ENCODE results near the gene SORCS2.

SORCS2 gene

DNA sequence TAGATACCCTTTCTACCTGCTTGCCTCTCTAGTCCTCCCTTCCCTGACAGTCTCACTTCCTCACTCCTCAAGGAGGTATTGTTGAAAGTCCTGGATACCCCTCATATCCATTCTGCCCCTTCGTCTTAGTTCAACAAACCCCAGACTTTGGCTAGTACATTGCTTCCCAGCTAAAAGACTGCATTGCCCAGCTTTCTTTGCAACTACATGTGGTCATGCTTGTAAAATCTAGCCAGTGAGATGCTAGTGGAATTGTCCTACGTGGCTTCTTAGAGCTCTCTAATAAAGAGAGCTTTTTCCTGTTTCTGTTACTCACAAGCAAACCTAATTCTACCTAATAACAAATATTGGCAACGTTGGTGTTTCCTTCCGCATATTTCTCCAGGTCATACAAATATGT is 480.3 kb downstream of the SORCS2 start:
- H3K4me1 ChIP-seq (ENCODE audit: control insufficient read depth, low read length) = no peaks in the 10 kb centered on the region
- no peaks in the 10 kb centered on the region for H3F3A ChIP-seq (ENCODE audit: control insufficient read depth, insufficient read depth)
- no peaks in the 10 kb centered on the region for H3K9me2 ChIP-seq (replicated peaks; ENCODE audit: control insufficient read depth, low read length)
- H3K9me3 ChIP-seq (ENCODE audit: control insufficient read depth, insufficient read depth, low read length) = no peaks in the 10 kb centered on the region
- no peaks in the 10 kb centered on the region; the same call in 1 of the 2 replicates for H4K20me1 ChIP-seq (ENCODE audit: control insufficient read depth, insufficient read depth, low read depth, low read length)
- no peak overlapping the region for H3K27ac ChIP-seq (ENCODE audit: low read depth, low read length)
- TF ChIP-seq, protein P1, sequence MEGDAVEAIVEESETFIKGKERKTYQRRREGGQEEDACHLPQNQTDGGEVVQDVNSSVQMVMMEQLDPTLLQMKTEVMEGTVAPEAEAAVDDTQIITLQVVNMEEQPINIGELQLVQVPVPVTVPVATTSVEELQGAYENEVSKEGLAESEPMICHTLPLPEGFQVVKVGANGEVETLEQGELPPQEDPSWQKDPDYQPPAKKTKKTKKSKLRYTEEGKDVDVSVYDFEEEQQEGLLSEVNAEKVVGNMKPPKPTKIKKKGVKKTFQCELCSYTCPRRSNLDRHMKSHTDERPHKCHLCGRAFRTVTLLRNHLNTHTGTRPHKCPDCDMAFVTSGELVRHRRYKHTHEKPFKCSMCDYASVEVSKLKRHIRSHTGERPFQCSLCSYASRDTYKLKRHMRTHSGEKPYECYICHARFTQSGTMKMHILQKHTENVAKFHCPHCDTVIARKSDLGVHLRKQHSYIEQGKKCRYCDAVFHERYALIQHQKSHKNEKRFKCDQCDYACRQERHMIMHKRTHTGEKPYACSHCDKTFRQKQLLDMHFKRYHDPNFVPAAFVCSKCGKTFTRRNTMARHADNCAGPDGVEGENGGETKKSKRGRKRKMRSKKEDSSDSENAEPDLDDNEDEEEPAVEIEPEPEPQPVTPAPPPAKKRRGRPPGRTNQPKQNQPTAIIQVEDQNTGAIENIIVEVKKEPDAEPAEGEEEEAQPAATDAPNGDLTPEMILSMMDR (IDR thresholded peaks at IDR 0.05; ENCODE audit: low read depth, low read length, poor library complexity, severe bottlenecking) = no peak
- no peak for TF ChIP-seq EZH2phosphoT487 (IDR thresholded peaks at IDR 0.05; ENCODE audit: borderline replicate concordance, low read length)
- H3K36me3 ChIP-seq (ENCODE audit: control insufficient read depth, low read length) = no peaks in the 10 kb centered on the region
- H3K27me3 ChIP-seq (ENCODE audit: control insufficient read depth, low read length) = no peaks in the 10 kb centered on the region
- H3K79me2 ChIP-seq (ENCODE audit: control insufficient read depth, low read length) = no peaks in the 10 kb centered on the region
- no peak overlapping the region for H3K4me2 ChIP-seq (ENCODE audit: low read length)
- no peak overlapping the region for H3K4me3 ChIP-seq (ENCODE audit: low read length)

GRCh38 chr4:7673121-7673520 is 480.8 kb downstream of the SORCS2 start:
- Histone ChIP-seq H3K9me2 (replicated peaks; ENCODE audit: control insufficient read depth, low read length) (no peaks in the 10 kb centered on the region), H4K20me1 (ENCODE audit: control insufficient read depth, insufficient read depth, low read depth, low read length) (no peaks in the 10 kb centered on the region; the same call in 1 of the 2 replicates), H3K4me3 (ENCODE audit: low read length) (no peak overlapping the region), H3K27ac (ENCODE audit: low read depth, low read length) (no peak overlapping the region), H3K79me2 (ENCODE audit: control insufficient read depth, low read length) (no peaks in the 10 kb centered on the region), H3K9me3 (ENCODE audit: control insufficient read depth, insufficient read depth, low read length) (no peaks in the 10 kb centered on the region), H3K4me2 (ENCODE audit: low read length) (no peak overlapping the region), H3K27me3 (ENCODE audit: control insufficient read depth, low read length) (no peaks in the 10 kb centered on the region), H3F3A (ENCODE audit: control insufficient read depth, insufficient read depth) (no peaks in the 10 kb centered on the region), H3K36me3 (ENCODE audit: control insufficient read depth, low read length) (no peaks in the 10 kb centered on the region), H3K4me1 (ENCODE audit: control insufficient read depth, low read length) (no peaks in the 10 kb centered on the region)
- no peak for TF ChIP-seq EZH2phosphoT487 (IDR thresholded peaks at IDR 0.05; ENCODE audit: borderline replicate concordance, low read length)
- TF ChIP-seq, protein P1 (IDR thresholded peaks at IDR 0.05; ENCODE audit: low read depth, low read length, poor library complexity, severe bottlenecking) = no peak

DNA sequence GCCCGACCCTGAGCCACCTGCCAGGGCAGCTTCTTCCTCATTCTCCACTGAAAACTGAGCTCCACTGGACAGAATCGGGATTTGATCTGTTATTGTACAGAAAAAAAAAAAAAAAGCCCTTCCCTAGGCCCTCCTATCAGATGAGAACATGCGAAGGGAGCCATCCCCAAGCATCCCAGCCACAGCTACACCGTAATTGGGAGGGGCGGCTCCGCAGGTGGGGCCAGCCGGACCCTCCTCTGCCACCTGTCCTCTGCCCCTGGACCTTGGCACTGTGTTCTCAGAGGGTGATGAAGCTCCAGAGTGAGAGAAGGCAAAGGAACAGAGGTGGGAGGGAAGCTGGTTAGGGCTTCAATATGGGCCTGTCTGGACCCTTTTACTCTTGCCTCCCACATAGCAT is 482.4 kb downstream of the SORCS2 start:
- Histone ChIP-seq H3K36me3 (ENCODE audit: control insufficient read depth, low read length) (no peaks in the 10 kb centered on the region), H3K4me2 (ENCODE audit: low read length) (no peak overlapping the region), H3K27ac (ENCODE audit: low read depth, low read length) (no peak overlapping the region), H3K4me1 (ENCODE audit: control insufficient read depth, low read length) (no peaks in the 10 kb centered on the region), H3K27me3 (ENCODE audit: control insufficient read depth, low read length) (no peaks in the 10 kb centered on the region), H4K20me1 (ENCODE audit: control insufficient read depth, insufficient read depth, low read depth, low read length) (no peaks in the 10 kb centered on the region; the same call in 1 of the 2 replicates), H3K79me2 (ENCODE audit: control insufficient read depth, low read length) (no peaks in the 10 kb centered on the region), H3K9me2 (replicated peaks; ENCODE audit: control insufficient read depth, low read length) (no peaks in the 10 kb centered on the region), H3K4me3 (ENCODE audit: low read length) (no peak overlapping the region), H3K9me3 (ENCODE audit: control insufficient read depth, insufficient read depth, low read length) (no peaks in the 10 kb centered on the region), H3F3A (ENCODE audit: control insufficient read depth, insufficient read depth) (no peaks in the 10 kb centered on the region)
- TF ChIP-seq EZH2phosphoT487 (IDR thresholded peaks at IDR 0.05; ENCODE audit: borderline replicate concordance, low read length) = no peak
- TF ChIP-seq, protein P1 (IDR thresholded peaks at IDR 0.05; ENCODE audit: low read depth, low read length, poor library complexity, severe bottlenecking) = no peak

Measured in DOHH2 (cell line).